Hepatocyte (in vitro differentiated cells): ENCODE data around the gene MYL5. TPM values are rescaled to one million over a fixed set of nuclear protein-coding genes. Genes with fewer than 3 reads are reported as not detected.

Experiments
- DNase-seq: peaks from one replicate; pipeline ENCODE4 v3.0.0-alpha.2; 2016; ENCODE audit warnings: low spot score
- H2AFZ ChIP-seq: fragments of 200-600 bp; sonication (generic); 2 replicates; pipeline ENCODE4 v1.6.0; 2016; ENCODE audit warnings: antibody characterized with exemption, mild to moderate bottlenecking
- H3K27ac ChIP-seq: fragments of 200-600 bp; sonication (generic); 2 replicates; pipeline ENCODE4 v1.5.1; 2016; ENCODE audit warnings: mild to moderate bottlenecking
- H3K27me3 ChIP-seq: fragments of 200-600 bp; sonication (generic); 2 replicates; pipeline ENCODE4 v1.6.1; 2016
- H3K36me3 ChIP-seq: fragments of 200-600 bp; sonication (generic); replicated peaks from 2 replicates; pipeline ENCODE4 v1.5.1; 2016; ENCODE audit warnings: low read depth; ENCODE audit not compliant: insufficient read depth
- H3K4me1 ChIP-seq: fragments of 200-600 bp; sonication (generic); 2 replicates; pipeline ENCODE4 v1.5.1; 2016; ENCODE audit warnings: mild to moderate bottlenecking, moderate library complexity; ENCODE audit not compliant: insufficient read depth
- H3K4me2 ChIP-seq: fragments of 200-600 bp; sonication (generic); 2 replicates; pipeline ENCODE4 v1.6.0; 2016
- H3K4me3 ChIP-seq: fragments of 200-600 bp; sonication (generic); 2 replicates; pipeline ENCODE4 v1.5.1; 2016; ENCODE audit warnings: mild to moderate bottlenecking
- H3K79me2 ChIP-seq: fragments of 200-600 bp; sonication (generic); 2 replicates; pipeline ENCODE4 v1.6.0; 2017; ENCODE audit warnings: mild to moderate bottlenecking
- H3K9me2 ChIP-seq: fragments of 200-600 bp; sonication (generic); replicated peaks from 2 replicates; pipeline ENCODE4 v1.6.0; 2017; ENCODE audit warnings: mild to moderate bottlenecking; ENCODE audit not compliant: insufficient read depth
- H3K9me3 ChIP-seq: fragments of 200-600 bp; sonication (generic); 2 replicates; pipeline ENCODE4 v1.5.1; 2016; ENCODE audit warnings: low read depth, mild to moderate bottlenecking
- H4K20me1 ChIP-seq: fragments of 200-600 bp; sonication (generic); 2 replicates; pipeline ENCODE4 v1.6.0; 2016; ENCODE audit warnings: mild to moderate bottlenecking; ENCODE audit not compliant: insufficient read depth, poor library complexity, severe bottlenecking
- CTCF ChIP-seq: fragments of 200-600 bp; sonication (generic); IDR thresholded peaks from 2 replicates; pipeline ENCODE4 v1.5.1; 2016; ENCODE audit warnings: antibody characterized with exemption, mild to moderate bottlenecking; ENCODE audit not compliant: poor library complexity
- EZH2 ChIP-seq: fragments of 200-600 bp; sonication (generic); IDR thresholded peaks from 2 replicates; pipeline ENCODE4 v1.6.1; 2016; ENCODE audit warnings: antibody characterized with exemption, mild to moderate bottlenecking, borderline replicate concordance
- EZH2phosphoT487 ChIP-seq: fragments of 200-600 bp; sonication (generic); IDR thresholded peaks from one replicate; pipeline ENCODE4 v1.6.1; 2018; ENCODE audit warnings: antibody characterized with exemption, mild to moderate bottlenecking, low read depth, moderate library complexity; ENCODE audit not compliant: unreplicated experiment, severe bottlenecking
- WGBS: methylation state at CpG from one replicate; pipeline ENCODE4 v1.1.6; 2016; ENCODE audit warnings: low lambda C conversion rate; ENCODE audit errors: missing lambda C conversion rate; 5-methylcytosine and 5-hydroxymethylcytosine counted together
- polyA plus RNA-seq: library from polyadenylated mRNA; unstranded; fragments of >200 nt; fragmentation: Nextera tagmentation; extraction: Ambion mirVana; gene quantifications from 2 replicates; pipeline ENCODE4 v1.2.1, GENCODE V29; 2016
- total RNA-seq: library from RNA; depleted of rRNA; stranded (reverse); fragments of >200 nt; gene quantifications from 2 replicates; pipeline ENCODE4 v1.2.3, GENCODE V29; 2014

MYL5 gene
- total and polyA plus RNA-seq, 2 experiments from 2014 or later: 12.6 to 25.1 TPM

GRCh38 chr4:680091-680490 lies 5.7 kb downstream of the MYL5 start:
- H3K4me3 ChIP-seq: no peak overlapping the region

GRCh38 chr4:680551-680927 lies 6.2 kb downstream of the MYL5 start:
- Histone ChIP-seq H3K27ac (no peak overlapping the region), H2AFZ (peak overlapping the region; percentile 81), H3K4me2 (peak overlapping the region; percentile 100), H3K27me3 (no peaks in the 10 kb centered on the region), H3K9me2 (no peaks in the 10 kb centered on the region), H4K20me1 (no peaks in the 10 kb centered on the region), H3K9me3 (no peaks in the 10 kb centered on the region), H3K4me3 (no peak overlapping the region), H3K36me3 (no peaks in the 10 kb centered on the region), H3K79me2 (peaks cover 3% of the 10 kb centered on the region), H3K4me1 (peaks cover 14% of the 10 kb centered on the region)
- no peak for DNase-seq
- WGBS: 46% methylated on average over 17 of the region's 17 CpGs
- TF ChIP-seq EZH2phosphoT487 (no peak), CTCF (no peak), EZH2 (no peak)

More at GRCh38 chr4:680091-680490, 5.7 kb downstream of the MYL5 start:
- H4K20me1 ChIP-seq: no peaks in the 10 kb centered on the region
- no peak for DNase-seq
- no peak overlapping the region for H2AFZ ChIP-seq
- TF ChIP-seq EZH2phosphoT487: no peak
- TF ChIP-seq CTCF: no peak
- no peak for TF ChIP-seq EZH2
- no peaks in the 10 kb centered on the region for H3K9me2 ChIP-seq
- H3K27ac ChIP-seq: no peak overlapping the region
- 87% methylated on average over 9 of the region's 9 CpGs for WGBS
- peaks cover 19% of the 10 kb centered on the region for H3K4me1 ChIP-seq
- peak overlapping the region; percentile 100 for H3K4me2 ChIP-seq
- no peaks in the 10 kb centered on the region for H3K9me3 ChIP-seq
- H3K36me3 ChIP-seq: no peaks in the 10 kb centered on the region
- no peaks in the 10 kb centered on the region for H3K27me3 ChIP-seq
- H3K79me2 ChIP-seq: peaks cover 8% of the 10 kb centered on the region

GRCh38 chr4:680928-681645 lies 6.7 kb downstream of the MYL5 start:
- no peaks in the 10 kb centered on the region for H3K79me2 ChIP-seq
- H2AFZ ChIP-seq: peak overlapping the region; percentile 81
- 7% methylated on average over 16 of the region's 62 CpGs for WGBS
- TF ChIP-seq EZH2phosphoT487 (no peak), EZH2 (no peak), CTCF (no peak)
- H3K9me2 ChIP-seq: no peaks in the 10 kb centered on the region
- no peaks in the 10 kb centered on the region for H3K27me3 ChIP-seq
- H4K20me1 ChIP-seq: no peaks in the 10 kb centered on the region
- peak; percentile 80 for DNase-seq
- peak overlapping the region; percentile 31 for H3K4me3 ChIP-seq
- H3K4me1 ChIP-seq: peaks cover 13% of the 10 kb centered on the region
- no peaks in the 10 kb centered on the region for H3K9me3 ChIP-seq
- H3K27ac ChIP-seq: no peak overlapping the region
- H3K4me2 ChIP-seq: peak overlapping the region; percentile 100
- H3K36me3 ChIP-seq: no peaks in the 10 kb centered on the region
